GM12875 (cell line): Measurements from ENCODE around the gene UBD.

Experiments
- H3K4me3 ChIP-seq: one replicate; pipeline ENCODE4 v1.5.1; 2011; ENCODE audit warnings: low read depth, low read length, control low read depth
- TF ChIP-seq, protein P1 (sequence below): IDR thresholded peaks from 2 replicates; pipeline ENCODE4 v1.5.1; 2011; ENCODE audit warnings: low read depth, mild to moderate bottlenecking, control low read depth, inconsistent platforms, low read length, moderate library complexity, borderline replicate concordance; ENCODE audit not compliant: insufficient read depth

The UBD gene

GRCh38 chr6:29561606-29562181, 2.2 kb upstream of the UBD start:
- no peak overlapping the region for H3K4me3 ChIP-seq
- TF ChIP-seq, protein P1, sequence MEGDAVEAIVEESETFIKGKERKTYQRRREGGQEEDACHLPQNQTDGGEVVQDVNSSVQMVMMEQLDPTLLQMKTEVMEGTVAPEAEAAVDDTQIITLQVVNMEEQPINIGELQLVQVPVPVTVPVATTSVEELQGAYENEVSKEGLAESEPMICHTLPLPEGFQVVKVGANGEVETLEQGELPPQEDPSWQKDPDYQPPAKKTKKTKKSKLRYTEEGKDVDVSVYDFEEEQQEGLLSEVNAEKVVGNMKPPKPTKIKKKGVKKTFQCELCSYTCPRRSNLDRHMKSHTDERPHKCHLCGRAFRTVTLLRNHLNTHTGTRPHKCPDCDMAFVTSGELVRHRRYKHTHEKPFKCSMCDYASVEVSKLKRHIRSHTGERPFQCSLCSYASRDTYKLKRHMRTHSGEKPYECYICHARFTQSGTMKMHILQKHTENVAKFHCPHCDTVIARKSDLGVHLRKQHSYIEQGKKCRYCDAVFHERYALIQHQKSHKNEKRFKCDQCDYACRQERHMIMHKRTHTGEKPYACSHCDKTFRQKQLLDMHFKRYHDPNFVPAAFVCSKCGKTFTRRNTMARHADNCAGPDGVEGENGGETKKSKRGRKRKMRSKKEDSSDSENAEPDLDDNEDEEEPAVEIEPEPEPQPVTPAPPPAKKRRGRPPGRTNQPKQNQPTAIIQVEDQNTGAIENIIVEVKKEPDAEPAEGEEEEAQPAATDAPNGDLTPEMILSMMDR: no peak

DNA sequence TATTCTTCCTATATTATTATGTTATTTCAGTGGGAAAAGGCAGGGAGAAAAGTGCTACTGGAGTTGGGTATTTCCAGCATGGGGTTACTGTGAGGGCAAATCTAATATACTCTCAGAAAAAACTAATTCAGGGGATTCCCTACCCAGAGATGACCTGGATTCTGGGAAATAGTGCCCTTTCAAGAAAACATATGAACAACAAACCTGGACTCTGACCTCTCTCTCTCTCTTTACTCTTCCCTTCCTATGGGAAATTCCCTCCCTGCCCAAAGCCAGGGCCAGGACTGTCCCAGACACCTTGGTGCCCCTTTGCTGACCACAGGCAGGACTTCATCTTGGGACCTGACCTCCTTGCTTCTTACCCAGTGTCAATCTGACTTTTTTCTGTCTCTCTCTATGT, 1.6 kb upstream of the UBD start:
- H3K4me3 ChIP-seq: no peak overlapping the region
- TF ChIP-seq, protein P1: no peak

- TF ChIP-seq, protein P1: no peak
- H3K4me3 ChIP-seq: no peak overlapping the region
Measured at GRCh38 chr6:29558439-29559079, 973 bp downstream of the UBD start.

DNA sequence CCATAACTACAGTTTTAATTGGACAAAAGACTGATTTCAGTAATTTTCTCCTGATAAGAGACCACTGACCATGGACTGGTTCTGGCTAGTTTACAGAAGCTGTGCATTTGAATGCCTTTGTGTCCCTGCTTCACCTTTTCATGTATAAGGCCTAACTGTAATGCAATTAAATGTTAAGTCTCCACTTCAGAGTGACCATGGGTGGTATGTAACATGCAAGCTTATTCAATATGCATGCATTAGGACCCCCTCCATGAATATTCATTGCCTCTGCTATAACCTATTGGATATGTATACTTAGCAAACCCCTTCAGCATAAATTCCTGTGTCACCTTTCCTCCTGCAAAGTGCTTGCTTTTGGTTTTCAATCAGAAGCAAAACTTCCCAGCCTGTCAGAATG, 2.2 kb downstream of the UBD start:
- no peak overlapping the region for H3K4me3 ChIP-seq
- TF ChIP-seq, protein P1: no peak

DNA sequence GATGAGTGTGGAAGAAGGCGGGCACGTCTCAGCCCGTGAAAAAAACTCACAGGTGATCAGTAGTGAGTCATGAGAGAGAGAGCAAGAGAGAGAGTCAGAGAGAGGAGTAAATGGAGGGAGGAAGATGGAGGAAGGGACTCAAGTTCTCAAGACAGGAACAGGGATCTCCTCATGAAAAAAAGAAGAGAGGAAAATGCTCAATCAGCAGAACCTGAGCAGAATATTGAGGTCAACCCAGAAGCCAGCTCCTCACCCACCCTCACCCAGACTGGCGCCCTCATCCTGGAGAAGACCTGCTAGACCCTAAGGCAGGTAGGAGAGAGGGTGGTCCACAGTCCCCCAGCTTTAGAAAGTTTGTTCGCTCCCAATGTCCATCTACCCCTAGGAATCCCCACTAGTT, 4.8 kb downstream of the UBD start:
- TF ChIP-seq, protein P1: no peak
- H3K4me3 ChIP-seq: no peak overlapping the region

DNA sequence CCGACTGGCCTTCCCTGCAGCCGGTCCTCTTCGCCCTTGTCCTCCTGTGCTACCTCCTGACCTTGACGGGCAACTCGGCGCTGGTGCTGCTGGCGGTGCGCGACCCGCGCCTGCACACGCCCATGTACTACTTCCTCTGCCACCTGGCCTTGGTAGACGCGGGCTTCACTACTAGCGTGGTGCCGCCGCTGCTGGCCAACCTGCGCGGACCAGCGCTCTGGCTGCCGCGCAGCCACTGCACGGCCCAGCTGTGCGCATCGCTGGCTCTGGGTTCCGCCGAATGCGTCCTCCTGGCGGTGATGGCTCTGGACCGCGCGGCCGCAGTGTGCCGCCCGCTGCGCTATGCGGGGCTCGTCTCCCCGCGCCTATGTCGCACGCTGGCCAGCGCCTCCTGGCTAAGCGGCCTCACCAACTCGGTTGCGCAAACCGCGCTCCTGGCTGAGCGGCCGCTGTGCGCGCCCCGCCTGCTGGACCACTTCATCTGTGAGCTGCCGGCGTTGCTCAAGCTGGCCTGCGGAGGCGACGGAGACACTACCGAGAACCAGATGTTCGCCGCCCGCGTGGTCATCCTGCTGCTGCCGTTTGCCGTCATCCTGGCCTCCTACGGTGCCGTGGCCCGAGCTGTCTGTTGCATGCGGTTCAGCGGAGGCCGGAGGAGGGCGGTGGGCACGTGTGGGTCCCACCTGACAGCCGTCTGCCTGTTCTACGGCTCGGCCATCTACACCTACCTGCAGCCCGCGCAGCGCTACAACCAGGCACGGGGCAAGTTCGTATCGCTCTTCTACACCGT, 6.1 kb downstream of the UBD start:
- no peak overlapping the region for H3K4me3 ChIP-seq
- TF ChIP-seq, protein P1: no peak
